HuH-7.5 (cell line): ENCODE data around the gene SYNGR1.
"Not testable (repeated sequence)": the region's sequence is repeated elsewhere in the genome, so short reads cannot be mapped to it uniquely, and the experiment has no call there.

ENCODE experiments used
- DNase-seq: peaks from one replicate; pipeline ENCODE4 v3.0.0; 2011; ENCODE audit warnings: low spot score

SYNGR1 gene

GRCh38 chr22:39351689-39352214 lies 2.0 kb downstream of the SYNGR1 start:
- DNase-seq, result no peak

GRCh38 chr22:39352306-39352891 lies 2.6 kb downstream of the SYNGR1 start:
- no peak for DNase-seq

- DNase-seq, result no peak
These were observed 3.6 kb downstream of the SYNGR1 start for GRCh38 chr22:39353346-39353745.

- DNase-seq, result no peak
These were observed 5.3 kb downstream of the SYNGR1 start for GRCh38 chr22:39355080-39355479.

GRCh38 chr22:39355805-39356204 lies 6.0 kb downstream of the SYNGR1 start:
- DNase-seq, result not testable (repeated sequence)

- no peak for DNase-seq
These were observed 6.7 kb downstream of the SYNGR1 start for GRCh38 chr22:39356464-39356863.

GRCh38 chr22:39357110-39358108 lies 7.6 kb downstream of the SYNGR1 start:
- not testable (repeated sequence) for DNase-seq

- not testable (repeated sequence) for DNase-seq
These were observed 8.4 kb downstream of the SYNGR1 start for GRCh38 chr22:39358197-39358596.

- no peak for DNase-seq
These were observed 9.9 kb downstream of the SYNGR1 start for GRCh38 chr22:39359659-39360195.

GRCh38 chr22:39360242-39360641 lies 10.5 kb downstream of the SYNGR1 start:
- no peak for DNase-seq

GRCh38 chr22:39360674-39361413 lies 11.1 kb downstream of the SYNGR1 start:
- no peak for DNase-seq

GRCh38 chr22:39361496-39361895 lies 11.7 kb downstream of the SYNGR1 start:
- no peak for DNase-seq

- no peak for DNase-seq
These were observed 12.5 kb downstream of the SYNGR1 start for GRCh38 chr22:39362271-39362670.

GRCh38 chr22:39362932-39363331 lies 13.1 kb downstream of the SYNGR1 start:
- no peak for DNase-seq

GRCh38 chr22:39363751-39364515 lies 14.1 kb downstream of the SYNGR1 start:
- DNase-seq, result no peak

- DNase-seq, result no peak
These were observed 15.1 kb downstream of the SYNGR1 start for GRCh38 chr22:39364714-39365491.

- DNase-seq, result no peak
These were observed 15.6 kb downstream of the SYNGR1 start for GRCh38 chr22:39365492-39365780.

GRCh38 chr22:39367035-39367434 lies 17.2 kb downstream of the SYNGR1 start:
- DNase-seq, result no peak

- DNase-seq, result no peak
These were observed 18.7 kb downstream of the SYNGR1 start for GRCh38 chr22:39368461-39368911.

GRCh38 chr22:39369186-39369585 lies 19.4 kb downstream of the SYNGR1 start:
- no peak for DNase-seq

GRCh38 chr22:39369586-39369985 lies 19.8 kb downstream of the SYNGR1 start:
- DNase-seq, result no peak
